HCT116 (cell line): ENCODE data around the gene FMN1. TPM values are rescaled to one million over a fixed set of nuclear protein-coding genes. Genes with fewer than 3 reads are reported as not detected.
A peak's percentile ranks its signal among the peaks of the same experiment; 100 is the strongest.

Experiments
- ATAC-seq: fragments of 200-7000 bp; cut with Tn5 transposase; 2 replicates; pipeline ENCODE4 v1.9.1; 2020; ENCODE audit warnings: mild to moderate bottlenecking, moderate library complexity
- BruUV-seq: library from RNA; stranded (reverse); fragments of 400-500 nt; replicated peaks from 2 replicates; lab custom pipeline; 2021; lab: Mats Ljungman, UMichigan
- CTCF ChIA-PET: fragments of 300-600 bp; sonication (Branson Sonifier 250); formaldehyde crosslinking; loops from one replicate; lab custom pipeline; 2021; ENCODE audit warnings: antibody characterized with exemption; lab: Charles Lee
- POLR2A ChIA-PET: fragments of 300-600, 350-600 bp; sonication (Branson Sonifier 250); formaldehyde crosslinking; loops from one replicate; lab custom pipeline; 2021; ENCODE audit warnings: antibody characterized with exemption; lab: Charles Lee
- RAD21 ChIA-PET, 2 experiments: fragments of 300-600 bp; sonication (Branson Sonifier 250); formaldehyde crosslinking; loops; one replicate each; lab custom pipeline; 2023; ENCODE audit warnings: low total read pairs in 2 of 2; ENCODE audit not compliant: uncharacterized antibody in 2 of 2, unreplicated experiment in 2 of 2, low non-redundant PET in 1 of 2; lab: Charles Lee
- DNase-seq: peaks from one replicate; pipeline ENCODE4 v3.0.0-alpha.2; 2010; ENCODE audit warnings: low read depth, low spot score
- H2AFZ ChIP-seq: fragments of 200-600 bp; shearing (Covaris generic), sonication (generic); 2 replicates; pipeline ENCODE4 v1.6.1; 2017; ENCODE audit warnings: low read depth, mixed run types, mixed read lengths, antibody characterized with exemption, low read length; ENCODE audit not compliant: poor library complexity, severe bottlenecking
- H3K27ac ChIP-seq: 2 replicates; pipeline ENCODE4 v1.5.1; 2012; ENCODE audit warnings: low read depth, low read length
- H3K27me3 ChIP-seq: fragments of 200-600 bp; sonication (generic); 2 replicates; pipeline ENCODE4 v1.6.1; 2016; ENCODE audit warnings: mixed run types, low read length, mixed read lengths; ENCODE audit not compliant: insufficient read depth
- H3K36me3 ChIP-seq, 2 experiments: fragments of 200-500 bp in 1 of 2; fragments of 200-600 bp in 1 of 2; sonication (Bioruptor generic) in 1 of 2; sonication (generic) in 1 of 2; 2 replicates each; pipeline versions ENCODE4 v1.5.1 to v1.6.1; 2014 to 2016; ENCODE audit warnings: low read length in 2 of 2, inconsistent platforms in 1 of 2, mixed read lengths in 1 of 2, mixed run types in 1 of 2; ENCODE audit not compliant: insufficient read depth in 2 of 2, control insufficient read depth in 1 of 2
- H3K4me1 ChIP-seq, 2 experiments: fragments of 200-600 bp in 1 of 2; sonication (generic) in 1 of 2; 2 replicates each; pipeline versions ENCODE4 v1.5.1 to v1.6.1; 2012 to 2017; ENCODE audit warnings: low read length in 2 of 2, inconsistent platforms in 1 of 2, mild to moderate bottlenecking in 1 of 2, mixed read lengths in 1 of 2, mixed run types in 1 of 2, moderate library complexity in 1 of 2; ENCODE audit not compliant: insufficient read depth in 2 of 2, control insufficient read depth in 1 of 2
- H3K4me2 ChIP-seq: fragments of 200-600 bp; sonication (generic); 2 replicates; pipeline ENCODE4 v1.6.1; 2017; ENCODE audit warnings: mixed run types, low read length, mixed read lengths
- H3K4me3 ChIP-seq, 2 experiments: fragments of 200-600 bp in 1 of 2; sonication (generic) in 1 of 2; replicated peaks in 1 of 2; 2 replicates each; pipeline ENCODE4 v1.5.1; 2011 to 2016; ENCODE audit warnings: low read length in 2 of 2, control low read depth in 1 of 2, low read depth in 1 of 2, mild to moderate bottlenecking in 1 of 2, mixed read lengths in 1 of 2, mixed run types in 1 of 2
- H3K79me2 ChIP-seq: fragments of 200-600 bp; sonication (generic); 2 replicates; pipeline ENCODE4 v1.6.1; 2017; ENCODE audit warnings: mild to moderate bottlenecking, mixed run types, low read length, moderate library complexity, mixed read lengths; ENCODE audit not compliant: insufficient read depth
- H3K9ac ChIP-seq: fragments of 200-600 bp; sonication (generic); 2 replicates; pipeline ENCODE4 v1.6.1; 2016; ENCODE audit warnings: low read length, mixed read lengths
- H3K9me2 ChIP-seq: fragments of 200-600 bp; sonication (generic), shearing (Covaris generic); 2 replicates; pipeline ENCODE4 v1.6.1; 2017; ENCODE audit warnings: mixed run types, mild to moderate bottlenecking, moderate library complexity; ENCODE audit not compliant: insufficient read depth
- H3K9me3 ChIP-seq, 2 experiments: fragments of 200-500 bp in 1 of 2; fragments of 200-600 bp in 1 of 2; sonication (Bioruptor generic) in 1 of 2; sonication (generic) in 1 of 2; 2 replicates each; pipeline ENCODE4 v1.6.1; 2014 to 2017; ENCODE audit warnings: low read length in 2 of 2, mixed read lengths in 2 of 2, inconsistent platforms in 1 of 2, low read depth in 1 of 2, mild to moderate bottlenecking in 1 of 2, mixed run types in 1 of 2, moderate library complexity in 1 of 2; ENCODE audit not compliant: control insufficient read depth in 1 of 2, insufficient read depth in 1 of 2
- H4K20me1 ChIP-seq: fragments of 200-600 bp; sonication (generic), shearing (Covaris generic); 2 replicates; pipeline ENCODE4 v1.6.1; 2017; ENCODE audit warnings: mixed run types, mild to moderate bottlenecking, moderate library complexity; ENCODE audit not compliant: insufficient read depth
- CBX3 ChIP-seq: IDR thresholded peaks from 2 replicates; pipeline ENCODE4 v1.6.1; 2012; ENCODE audit warnings: low read depth
- CTCF ChIP-seq, 3 experiments: fragments of 200-600 bp in 1 of 3; sonication (generic) in 1 of 3; IDR thresholded peaks in 2 of 3; conservative IDR thresholded peaks in 1 of 3; 2 replicates each; pipeline ENCODE4 v1.5.1; 2012 to 2017; ENCODE audit warnings: low read depth in 2 of 3, low read length in 2 of 3, antibody characterized with exemption in 1 of 3, borderline replicate concordance in 1 of 3, control low read depth in 1 of 3, mild to moderate bottlenecking in 1 of 3, mixed read lengths in 1 of 3, mixed run types in 1 of 3, moderate library complexity in 1 of 3; ENCODE audit not compliant: insufficient read depth in 1 of 3
- JUND ChIP-seq: IDR thresholded peaks from 2 replicates; pipeline ENCODE4 v1.6.1; 2012
- MAX ChIP-seq: IDR thresholded peaks from 2 replicates; pipeline ENCODE4 v1.6.1; 2012
- SP1 ChIP-seq: IDR thresholded peaks from 2 replicates; pipeline ENCODE4 v1.6.1; 2012; ENCODE audit warnings: low read depth
- ZNF274 ChIP-seq: fragments of 200-500 bp; sonication (Bioruptor generic); IDR thresholded peaks from 2 replicates; pipeline ENCODE4 v1.6.1; 2014; ENCODE audit warnings: mild to moderate bottlenecking, low read depth, low read length, inconsistent platforms
- intact Hi-C: fragments of 100-400 bp; cut with micrococcal nuclease; formaldehyde crosslinking; loops from 2 replicates; pipeline ENCODE4 v1.10.0; 2022
- total RNA-seq: library from RNA; stranded (reverse); gene quantifications from one replicate; pipeline ENCODE4 v1.2.1, GENCODE V29; 2021; ENCODE audit not compliant: unreplicated experiment
- TF ChIP-seq, protein P1 (sequence below): IDR thresholded peaks from 2 replicates; pipeline ENCODE4 v1.6.1; 2011; ENCODE audit warnings: mild to moderate bottlenecking, low read length, moderate library complexity; ENCODE audit not compliant: insufficient replicate concordance; ENCODE audit errors: extremely low read depth

Gene FMN1
- total RNA-seq, 1 experiment from 2014 or later = 0.39 TPM

DNA sequence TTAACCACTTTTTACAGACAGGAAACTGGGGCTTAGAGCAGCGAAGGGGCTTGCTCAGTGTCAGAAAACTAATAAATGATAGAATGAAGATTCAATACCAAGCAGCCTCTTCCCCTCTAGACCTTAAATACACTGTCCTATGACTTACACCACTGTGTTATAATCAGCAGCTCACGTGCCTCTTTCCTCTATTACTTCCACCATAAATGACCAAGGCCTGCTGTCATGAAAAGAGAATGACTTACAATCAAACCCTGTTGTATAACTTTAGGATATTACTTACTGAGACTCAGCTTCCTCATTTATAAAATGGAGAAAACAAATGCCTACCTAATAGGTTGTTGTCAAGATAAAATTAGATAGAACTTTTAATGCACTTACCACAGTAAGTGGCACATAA is 11.6 kb downstream of the FMN1 start:
- H3K9me3 ChIP-seq = no peaks in the 10 kb centered on the region
- no TSS peak for BruUV-seq
- no peaks in the 10 kb centered on the region for H3K36me3 ChIP-seq
- H2AFZ ChIP-seq = no peak overlapping the region
- POLR2A ChIA-PET = no interaction called here
- H3K27ac ChIP-seq = no peak overlapping the region
- H3K9me2 ChIP-seq = no peaks in the 10 kb centered on the region
- intact Hi-C loops = no loop called here
- no peak overlapping the region for H3K9ac ChIP-seq
- RAD21 ChIA-PET = no interaction called here
- no peaks in the 10 kb centered on the region for H4K20me1 ChIP-seq
- CTCF ChIA-PET = no interaction called here
- H3K4me3 ChIP-seq = no peak overlapping the region
- no peaks in the 10 kb centered on the region for H3K79me2 ChIP-seq
- no peak overlapping the region for H3K4me2 ChIP-seq
- TF ChIP-seq ZNF274 = no peak
- no peak for TF ChIP-seq JUND
- no peak for TF ChIP-seq SP1
- H3K27me3 ChIP-seq = no peaks in the 10 kb centered on the region
- ATAC-seq (no peak), DNase-seq (no peak)
- no peaks in the 10 kb centered on the region for H3K4me1 ChIP-seq

- no TSS peak for BruUV-seq
- no peaks in the 10 kb centered on the region for H3K9me3 ChIP-seq
- TF ChIP-seq MAX = no peak
- TF ChIP-seq, protein P1, sequence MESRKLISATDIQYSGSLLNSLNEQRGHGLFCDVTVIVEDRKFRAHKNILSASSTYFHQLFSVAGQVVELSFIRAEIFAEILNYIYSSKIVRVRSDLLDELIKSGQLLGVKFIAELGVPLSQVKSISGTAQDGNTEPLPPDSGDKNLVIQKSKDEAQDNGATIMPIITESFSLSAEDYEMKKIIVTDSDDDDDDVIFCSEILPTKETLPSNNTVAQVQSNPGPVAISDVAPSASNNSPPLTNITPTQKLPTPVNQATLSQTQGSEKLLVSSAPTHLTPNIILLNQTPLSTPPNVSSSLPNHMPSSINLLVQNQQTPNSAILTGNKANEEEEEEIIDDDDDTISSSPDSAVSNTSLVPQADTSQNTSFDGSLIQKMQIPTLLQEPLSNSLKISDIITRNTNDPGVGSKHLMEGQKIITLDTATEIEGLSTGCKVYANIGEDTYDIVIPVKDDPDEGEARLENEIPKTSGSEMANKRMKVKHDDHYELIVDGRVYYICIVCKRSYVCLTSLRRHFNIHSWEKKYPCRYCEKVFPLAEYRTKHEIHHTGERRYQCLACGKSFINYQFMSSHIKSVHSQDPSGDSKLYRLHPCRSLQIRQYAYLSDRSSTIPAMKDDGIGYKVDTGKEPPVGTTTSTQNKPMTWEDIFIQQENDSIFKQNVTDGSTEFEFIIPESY = no peak
- TF ChIP-seq CBX3 = no peak
- 0 out of 6 replicates have a peak, but pooled peaks of 1 of the 3 experiments have one; percentile 5 for TF ChIP-seq CTCF (IDR thresholded peaks at IDR 0.05 in 2 of 3, conservative IDR thresholded peaks at IDR 0.05 in 1 of 3; ENCODE audit: borderline replicate concordance in 1 of 3, insufficient read depth in 1 of 3, low read depth in 2 of 3, low read length in 2 of 3)
- no peaks in the 10 kb centered on the region for H4K20me1 ChIP-seq
- H3K9me2 ChIP-seq = no peaks in the 10 kb centered on the region
- ATAC-seq (peak; percentile 42; the same call in 1 of the 2 replicates), DNase-seq (no peak)
- H3K36me3 ChIP-seq = no peaks in the 10 kb centered on the region
- H3K79me2 ChIP-seq = no peaks in the 10 kb centered on the region
- H3K4me3 ChIP-seq = no peak overlapping the region
- CTCF ChIA-PET = no interaction called here
- POLR2A ChIA-PET = no interaction called here
- H3K9ac ChIP-seq = no peak overlapping the region
- H2AFZ ChIP-seq = no peak overlapping the region
- H3K4me2 ChIP-seq = no peak overlapping the region
- intact Hi-C loops = no loop called here
- no peaks in the 10 kb centered on the region for H3K4me1 ChIP-seq
- H3K27ac ChIP-seq = no peak overlapping the region
- RAD21 ChIA-PET = no interaction called here
- H3K27me3 ChIP-seq = no peaks in the 10 kb centered on the region
Observed at GRCh38 chr15:33182278-33182905, 12.1 kb downstream of the FMN1 start.
